VCaP (cell line): ENCODE results near the gene OR51A2.

Experiments
- H3K27ac ChIP-seq: fragments of 450-650 bp; 2 replicates; pipeline ENCODE4 v1.5.1; 2017
- TF ChIP-seq, protein P1 (sequence below): fragments of 450-650 bp; conservative IDR thresholded peaks from 2 replicates; pipeline ENCODE4 v1.5.1; 2017; ENCODE audit warnings: mild to moderate bottlenecking, moderate library complexity

OR51A2 gene

DNA sequence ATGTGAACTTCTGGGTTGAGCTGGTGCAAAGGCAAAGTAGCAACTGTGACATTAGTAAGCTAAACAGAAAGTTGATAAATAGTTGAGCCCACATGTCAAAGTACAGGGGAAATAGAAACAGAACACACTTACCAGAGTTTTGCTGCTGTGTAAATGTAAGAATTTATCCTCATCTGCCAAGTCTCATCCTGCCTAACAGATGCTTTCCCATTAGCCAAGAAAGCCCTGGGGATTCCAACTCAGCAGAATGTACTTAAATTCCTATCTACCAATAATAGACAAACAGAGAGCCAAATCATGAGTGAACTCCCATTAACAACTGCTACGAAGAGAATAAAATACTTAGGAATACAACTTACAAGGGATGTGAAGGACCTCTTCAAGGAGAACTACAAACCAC lies 7.3 kb upstream of the OR51A2 start:
- no peak overlapping the region for H3K27ac ChIP-seq
- TF ChIP-seq, protein P1, sequence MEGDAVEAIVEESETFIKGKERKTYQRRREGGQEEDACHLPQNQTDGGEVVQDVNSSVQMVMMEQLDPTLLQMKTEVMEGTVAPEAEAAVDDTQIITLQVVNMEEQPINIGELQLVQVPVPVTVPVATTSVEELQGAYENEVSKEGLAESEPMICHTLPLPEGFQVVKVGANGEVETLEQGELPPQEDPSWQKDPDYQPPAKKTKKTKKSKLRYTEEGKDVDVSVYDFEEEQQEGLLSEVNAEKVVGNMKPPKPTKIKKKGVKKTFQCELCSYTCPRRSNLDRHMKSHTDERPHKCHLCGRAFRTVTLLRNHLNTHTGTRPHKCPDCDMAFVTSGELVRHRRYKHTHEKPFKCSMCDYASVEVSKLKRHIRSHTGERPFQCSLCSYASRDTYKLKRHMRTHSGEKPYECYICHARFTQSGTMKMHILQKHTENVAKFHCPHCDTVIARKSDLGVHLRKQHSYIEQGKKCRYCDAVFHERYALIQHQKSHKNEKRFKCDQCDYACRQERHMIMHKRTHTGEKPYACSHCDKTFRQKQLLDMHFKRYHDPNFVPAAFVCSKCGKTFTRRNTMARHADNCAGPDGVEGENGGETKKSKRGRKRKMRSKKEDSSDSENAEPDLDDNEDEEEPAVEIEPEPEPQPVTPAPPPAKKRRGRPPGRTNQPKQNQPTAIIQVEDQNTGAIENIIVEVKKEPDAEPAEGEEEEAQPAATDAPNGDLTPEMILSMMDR: no peak

DNA sequence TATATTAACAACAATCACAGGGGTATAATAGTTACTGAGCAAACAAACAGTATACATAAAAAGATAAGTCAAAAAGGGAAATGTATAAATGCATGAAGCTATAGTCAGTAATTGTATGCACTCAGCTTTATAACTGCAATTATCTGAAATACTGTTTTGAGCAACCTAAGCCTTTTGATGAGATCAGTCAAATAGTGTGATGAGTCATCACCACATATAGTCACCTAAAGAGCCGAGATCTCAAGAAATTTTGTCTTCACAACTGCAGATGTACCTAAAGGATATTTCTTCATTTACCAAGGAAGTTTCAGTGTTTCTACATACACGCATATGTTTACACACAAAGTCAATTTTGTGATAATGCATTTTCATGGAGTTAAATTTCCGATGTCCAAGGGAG lies 5.4 kb upstream of the OR51A2 start:
- TF ChIP-seq, protein P1: no peak
- H3K27ac ChIP-seq: no peak overlapping the region

DNA sequence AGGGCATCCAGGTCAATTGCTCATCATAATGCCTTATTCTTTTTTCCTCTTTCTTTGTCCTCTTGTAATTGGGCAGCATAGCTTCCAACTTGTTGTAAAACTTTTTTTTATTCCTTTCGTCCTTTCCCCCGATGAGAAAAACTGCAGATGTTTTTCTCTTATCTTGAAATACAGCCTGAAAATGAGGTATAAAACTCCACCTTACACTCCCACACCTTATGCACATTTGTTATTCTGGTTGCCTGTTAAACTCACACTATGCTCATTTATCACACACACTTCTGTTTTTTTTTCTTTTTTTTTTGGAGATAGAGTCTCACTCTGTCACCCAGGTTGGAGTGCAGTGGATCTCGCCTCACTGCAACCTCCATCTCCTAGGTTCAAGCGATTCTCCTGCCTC lies 1.9 kb upstream of the OR51A2 start:
- H3K27ac ChIP-seq: no peak overlapping the region
- TF ChIP-seq, protein P1: no peak

DNA sequence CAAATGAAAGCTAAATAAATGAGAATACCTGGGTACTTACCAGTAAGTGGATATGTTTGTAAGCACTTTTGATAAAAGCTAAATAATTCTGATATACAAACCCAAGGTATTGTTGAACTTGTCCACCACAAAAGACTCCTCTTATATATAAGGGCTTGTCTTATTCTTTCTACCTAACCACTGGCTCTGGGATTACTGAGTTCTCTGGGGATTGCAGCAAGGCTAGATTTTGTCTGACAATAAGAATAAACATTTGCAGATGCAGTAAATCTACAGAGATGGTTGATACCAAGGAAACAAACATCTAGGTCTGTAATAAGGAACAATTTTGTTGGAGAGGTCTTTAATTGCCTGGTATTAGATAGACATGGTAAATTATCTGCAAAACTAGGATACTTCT lies 8.0 kb downstream of the OR51A2 start, which contains the start of gene OR51A4:
OR51A4 (minus strand) TSS at position 101 of the 400 bp plus-strand sequence. CDS start 505 bp downstream, outside the sequence.
- TF ChIP-seq, protein P1: no peak
- H3K27ac ChIP-seq: no peak within 1 kb of the TSS

DNA sequence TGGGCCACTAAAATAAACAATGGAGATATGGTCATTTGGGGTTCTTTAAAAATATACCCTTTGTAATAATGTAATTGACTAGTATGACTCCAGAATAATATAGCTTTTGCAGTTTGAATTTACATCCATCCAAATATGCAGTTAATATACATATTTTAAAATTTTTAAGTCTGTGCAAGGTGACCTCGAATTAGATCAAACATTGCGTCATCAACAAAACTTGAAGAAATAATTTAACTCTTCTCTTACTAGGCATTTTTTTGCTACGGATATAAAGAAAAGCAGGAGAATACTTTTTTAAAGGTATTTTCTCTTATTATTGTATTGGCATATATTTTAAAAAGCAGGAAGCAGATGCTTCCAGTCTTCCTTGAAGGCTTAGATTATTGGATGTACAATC lies 18.8 kb downstream of the OR51A2 start:
- H3K27ac ChIP-seq: no peak overlapping the region
- TF ChIP-seq, protein P1: no peak

DNA sequence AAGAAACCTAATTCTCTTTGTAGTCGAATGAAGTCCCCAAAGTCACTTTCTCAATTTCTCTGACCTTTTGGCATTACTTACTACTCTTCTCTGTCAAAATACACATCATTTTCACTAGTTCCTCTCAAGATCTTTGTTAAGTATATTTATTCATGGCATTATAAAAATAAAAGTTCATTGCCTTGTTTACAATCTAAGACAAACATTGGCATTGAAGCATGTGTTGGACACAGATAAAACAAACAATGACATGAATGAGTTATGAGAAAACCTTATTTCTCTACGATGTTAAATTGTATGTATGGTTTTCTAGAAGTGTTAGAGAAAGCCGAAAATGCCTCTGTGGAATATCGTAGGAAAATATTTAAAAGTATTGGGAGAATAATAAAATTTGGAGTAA lies 22.8 kb downstream of the OR51A2 start:
- TF ChIP-seq, protein P1: no peak

DNA sequence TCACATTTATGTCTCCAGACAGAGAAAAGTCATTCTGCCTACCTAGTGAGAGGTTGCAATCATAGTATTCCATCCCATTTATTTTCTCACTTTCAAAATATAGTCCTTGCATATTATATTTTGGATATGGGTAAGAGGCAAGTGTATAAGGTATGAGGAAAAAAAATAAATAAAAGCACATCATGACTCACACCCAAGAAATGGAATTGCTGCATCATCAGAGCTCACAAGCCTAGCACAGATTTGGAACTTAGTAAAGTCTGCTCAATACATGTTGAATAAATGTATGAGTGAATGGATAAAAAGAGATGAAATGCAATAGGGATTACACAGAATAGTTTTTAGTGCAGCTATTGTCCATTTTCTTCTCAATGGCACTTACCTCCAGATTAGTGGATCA lies 28.9 kb downstream of the OR51A2 start:
- no peak overlapping the region for H3K27ac ChIP-seq
- TF ChIP-seq, protein P1: no peak

More for the DNA sequence above, 22.8 kb downstream of the OR51A2 start:
- H3K27ac ChIP-seq: no peak overlapping the region
